Adipose tissue (tissue), 3 donors: ENCODE measurements around the gene KLF5. TPM values are rescaled to one million over a fixed set of nuclear protein-coding genes. Genes with fewer than 3 reads are reported as not detected.

Source experiments
- H3K27ac ChIP-seq: one replicate; pipeline ENCODE4 v1.5.1; 2013; ENCODE audit warnings: low read depth, low read length
- WGBS, 3 donors: extraction: QIAGEN DNeasy Blood & Tissue Kit; methylation state at CpG; one replicate each; pipeline ENCODE4 v1.1.7; 2013; 5-methylcytosine and 5-hydroxymethylcytosine counted together
- polyA plus RNA-seq, 3 donors: library from polyadenylated mRNA; stranded (reverse); fragments of 200-250 nt; gene quantifications; one replicate each; pipeline ENCODE4 v1.2.3, GENCODE V29; 2013
- donor health status: healthy with polysubstance abuse.
- donor health status: Bipolar disorder and iron deficiency.
- donor health status: healthy.

KLF5 gene
- polyA plus RNA-seq, 3 donors, result 3.3 to 6.4 (median 3.5) TPM

DNA sequence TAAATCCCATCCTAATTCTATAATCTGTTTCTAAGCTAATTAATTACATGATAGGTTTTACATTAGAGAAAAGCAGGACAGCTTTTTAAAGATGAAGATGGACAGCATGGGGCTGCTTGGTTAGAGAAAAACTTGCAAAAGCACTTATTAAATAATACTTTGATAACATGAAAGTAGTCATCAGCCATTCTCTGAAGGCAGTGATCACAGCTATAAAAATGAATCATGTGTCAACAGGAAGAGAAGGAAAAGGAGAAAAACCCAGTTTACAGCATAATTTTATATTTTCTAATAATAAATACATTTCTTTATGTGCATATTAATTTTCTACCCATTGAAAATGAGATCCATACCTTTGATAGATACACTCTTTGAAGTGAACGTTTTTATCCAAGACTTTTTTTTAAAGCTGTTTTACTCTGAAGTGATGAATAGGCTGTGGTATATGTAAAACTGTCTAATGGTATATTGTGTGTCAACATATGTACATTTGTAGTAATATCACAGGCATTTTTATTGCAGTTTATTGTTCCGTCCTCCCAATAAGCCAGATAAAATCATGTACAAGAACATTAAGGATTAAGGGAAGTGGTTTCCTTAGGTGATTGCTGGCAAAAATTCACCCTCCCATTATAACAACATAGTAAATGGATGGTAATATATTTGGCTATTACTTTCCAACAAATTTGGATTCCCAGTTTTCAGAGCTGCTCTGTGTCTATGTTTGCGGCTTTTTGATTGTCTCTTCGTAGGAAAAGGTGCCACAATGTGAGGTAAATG lies 1.3 kb upstream of the KLF5 start:
- H3K27ac ChIP-seq, result no peak overlapping the region
- whole genome bisulfite sequencing, 3 donors, result 76 to 82% (median 77%) methylated on average over 4 of the region's 4 CpGs

- no peak overlapping the region for H3K27ac ChIP-seq
- WGBS, 3 donors, result 17 to 33% (median 23%) methylated on average over 6 of the region's 6 CpGs
Measured at GRCh38 chr13:73058064-73058313, 816 bp upstream of the KLF5 start.

GRCh38 chr13:73058432-73058735 lies 421 bp upstream of the KLF5 start:
- 0 to 3% (median 1%) methylated on average over 8 of the region's 8 CpGs for WGBS, 3 donors
- no peak overlapping the region for H3K27ac ChIP-seq

- H3K27ac ChIP-seq, result no peak overlapping the region
- 0 to 1% (median 1%) methylated on average over 62 to 68 of the region's 68 CpGs for whole genome bisulfite sequencing, 3 donors
Measured at GRCh38 chr13:73059460-73060250, 850 bp downstream of the KLF5 start.

- H3K27ac ChIP-seq, result no peak overlapping the region
- WGBS, 3 donors, result 7 to 12% (median 9%) methylated on average over 26 of the region's 26 CpGs
Measured at GRCh38 chr13:73060251-73061160, 1.7 kb downstream of the KLF5 start.

- no peak overlapping the region for H3K27ac ChIP-seq
- 64 to 83% (median 76%) methylated on average over 6 of the region's 6 CpGs for WGBS, 3 donors
Measured at GRCh38 chr13:73061473-73061872, 2.7 kb downstream of the KLF5 start.

- H3K27ac ChIP-seq, result no peak overlapping the region
- WGBS, 3 donors, result 74 to 77% (median 75%) methylated on average over 9 of the region's 9 CpGs
Measured at GRCh38 chr13:73061876-73062275, 3.1 kb downstream of the KLF5 start.

GRCh38 chr13:73062468-73062867 lies 3.7 kb downstream of the KLF5 start:
- 89 to 95% (median 93%) methylated on average over 13 of the region's 13 CpGs for WGBS, 3 donors
- no peak overlapping the region for H3K27ac ChIP-seq

DNA sequence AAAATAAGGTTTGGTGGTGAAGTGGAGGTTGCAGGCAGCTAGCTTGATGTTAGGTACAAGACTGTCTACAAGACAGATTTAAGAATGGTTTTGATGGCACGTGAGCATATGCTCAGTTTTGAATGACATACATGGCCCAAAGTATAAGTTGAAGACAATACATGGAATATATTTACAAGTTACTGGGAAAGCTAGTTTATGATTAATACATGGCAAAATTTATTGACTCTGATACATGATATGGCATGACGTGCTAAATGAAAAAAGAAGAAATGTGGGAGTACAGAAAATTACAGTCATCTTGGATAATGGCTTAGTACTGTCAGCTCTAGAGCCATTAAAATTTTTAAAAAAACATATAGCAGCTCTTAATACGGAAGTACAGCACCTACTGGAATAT lies 4.4 kb downstream of the KLF5 start:
- H3K27ac ChIP-seq, result no peak overlapping the region
- 53 to 83% (median 78%) methylated on average over 3 of the region's 3 CpGs for WGBS, 3 donors

DNA sequence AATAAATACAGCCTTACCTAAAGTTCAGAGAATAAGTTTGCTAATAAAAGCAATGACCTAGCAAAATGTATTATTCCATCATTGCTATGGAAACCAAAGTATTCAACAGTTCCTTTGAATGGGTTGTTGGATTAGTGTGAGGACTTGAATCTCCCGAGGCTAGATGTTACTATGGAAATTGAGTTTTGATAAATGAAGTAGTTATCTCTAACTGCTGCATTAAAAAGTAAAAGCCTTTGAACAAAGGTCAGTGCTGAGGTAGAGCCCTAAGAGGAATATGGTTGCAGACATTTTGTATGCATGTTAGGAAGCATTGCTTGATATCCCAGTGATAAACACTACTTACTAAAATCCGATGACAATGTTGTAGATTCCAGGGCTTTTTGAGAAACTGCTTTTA lies 6.2 kb downstream of the KLF5 start:
- H3K27ac ChIP-seq, result no peak overlapping the region
- WGBS, 3 donors, result 43 to 62% (median 54%) methylated on average over 2 of the region's 2 CpGs

DNA sequence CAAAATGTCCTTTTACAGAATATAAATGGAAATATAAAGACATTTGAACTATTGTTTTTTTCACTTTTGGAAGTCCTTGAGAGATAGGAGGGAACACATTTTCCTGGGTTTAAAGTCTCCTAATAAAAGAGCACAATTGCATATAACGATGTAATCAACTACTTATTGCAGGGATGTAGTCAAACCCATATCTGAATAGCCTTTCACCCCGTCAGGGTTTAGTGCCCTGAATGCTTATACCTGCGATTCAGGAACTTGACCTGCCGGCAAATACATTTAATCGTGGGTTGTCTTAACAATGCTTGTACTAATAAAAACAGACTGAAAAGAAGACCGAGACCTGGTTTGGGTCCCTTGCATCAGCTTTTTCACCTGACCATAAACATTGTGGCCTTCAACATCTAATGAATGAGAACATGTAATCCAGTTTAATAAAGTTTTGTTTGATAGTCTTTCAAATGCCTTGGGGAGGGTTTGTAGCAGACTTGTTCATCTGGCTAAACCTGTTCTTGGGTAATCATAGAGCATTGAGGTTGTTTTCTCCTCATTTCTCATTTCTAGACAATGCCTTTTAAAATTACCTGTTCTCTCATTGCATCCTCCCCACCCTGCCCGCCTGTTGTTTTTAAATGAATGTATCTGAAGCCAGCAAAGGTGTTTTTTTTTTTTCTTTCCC lies 7.0 kb downstream of the KLF5 start:
- 46 to 90% (median 82%) methylated on average over 7 of the region's 7 CpGs for WGBS, 3 donors
- H3K27ac ChIP-seq, result no peak overlapping the region

GRCh38 chr13:73069206-73069805 lies 10.5 kb downstream of the KLF5 start:
- WGBS, 3 donors, result 63 to 87% (median 82%) methylated on average over 1 of the region's 1 CpG
- no peak overlapping the region for H3K27ac ChIP-seq

DNA sequence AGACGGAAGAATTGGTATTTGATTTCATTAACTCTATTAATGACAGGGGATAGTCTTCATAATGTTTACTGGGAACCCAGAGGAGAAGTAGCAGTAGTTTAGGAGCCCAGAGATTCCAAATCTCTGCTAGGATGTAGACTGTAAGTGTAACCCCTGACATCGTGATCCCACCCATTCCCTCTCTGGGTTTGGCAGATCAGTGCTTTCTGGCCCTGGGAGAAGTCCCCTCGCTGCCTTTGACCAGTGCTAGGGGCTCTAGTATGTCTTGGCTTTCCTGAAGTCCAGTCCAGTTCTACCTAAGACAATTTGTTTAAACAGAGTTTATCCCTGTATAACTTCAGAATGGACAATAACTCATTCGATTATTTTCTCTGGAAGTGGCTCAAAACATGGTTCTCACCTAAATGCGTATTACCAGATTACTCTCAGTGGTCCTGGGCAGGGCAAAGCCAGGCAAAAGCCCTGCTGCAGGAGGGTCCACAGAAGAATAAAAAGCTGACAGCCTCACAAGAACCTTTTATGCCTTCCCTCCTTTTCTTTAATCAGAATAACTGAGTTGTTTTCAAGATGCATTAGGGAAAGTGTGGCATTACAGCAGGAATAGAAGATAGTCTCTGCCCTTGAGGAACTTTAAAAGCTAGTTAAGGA lies 11.8 kb downstream of the KLF5 start:
- WGBS, 3 donors, result 82 to 91% (median 89%) methylated on average over 5 of the region's 5 CpGs
- no peak overlapping the region for H3K27ac ChIP-seq

DNA sequence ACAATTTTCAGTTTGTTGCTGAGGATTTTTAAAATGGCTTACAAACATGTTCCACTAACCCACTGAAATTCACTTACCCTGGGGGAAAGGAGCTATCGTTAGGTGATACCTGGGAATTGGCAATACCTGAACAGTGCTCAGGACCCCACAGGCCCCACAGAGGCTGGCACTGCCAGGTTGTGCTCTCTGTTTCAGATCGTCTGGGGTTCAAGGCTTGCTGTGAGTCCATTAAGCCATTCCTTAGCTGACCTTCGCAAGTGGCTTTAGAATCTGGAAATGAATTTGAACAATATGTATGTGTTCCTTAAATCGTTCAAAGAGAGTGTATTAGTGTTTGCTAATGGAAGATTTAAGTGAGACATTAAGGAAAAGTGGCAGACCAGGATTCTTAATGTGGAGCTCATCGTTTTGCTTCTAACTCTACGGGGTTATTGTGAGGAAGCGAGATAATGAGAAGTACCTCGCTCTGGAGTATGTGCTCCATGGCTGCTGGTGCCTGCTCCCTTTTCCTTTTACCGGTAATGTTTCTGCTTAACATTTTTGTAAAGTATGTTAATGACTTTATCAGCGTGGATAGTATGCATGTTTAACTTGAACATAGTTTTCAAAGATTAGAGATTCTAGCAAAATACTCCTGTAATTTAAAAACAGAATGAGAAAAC lies 13.6 kb downstream of the KLF5 start:
- WGBS, 3 donors, result 50 to 72% (median 64%) methylated on average over 10 of the region's 10 CpGs
- H3K27ac ChIP-seq, result no peak overlapping the region

- 56 to 74% (median 57%) methylated on average over 3 of the region's 3 CpGs for WGBS, 3 donors
- no peak overlapping the region for H3K27ac ChIP-seq
Measured at GRCh38 chr13:73073050-73073449, 14.2 kb downstream of the KLF5 start.

GRCh38 chr13:73074014-73074413 lies 15.2 kb downstream of the KLF5 start:
- WGBS, 3 donors, result 31 to 69% (median 40%) methylated on average over 2 of the region's 2 CpGs
- H3K27ac ChIP-seq, result no peak overlapping the region

GRCh38 chr13:73074926-73075325 lies 16.1 kb downstream of the KLF5 start:
- WGBS, 3 donors, result 89 to 97% (median 96%) methylated on average over 1 of the region's 1 CpG

More at GRCh38 chr13:73074926-73075325, 16.1 kb downstream of the KLF5 start:
- H3K27ac ChIP-seq, result no peak overlapping the region
